ENCODE results near the gene VMAC. TPM values are rescaled to one million over a fixed set of nuclear protein-coding genes. Genes with fewer than 3 reads are reported as not detected.
"Not testable (repeated sequence)": the region's sequence is repeated elsewhere in the genome, so short reads cannot be mapped to it uniquely, and the experiment has no call there.

VMAC gene, protein sequence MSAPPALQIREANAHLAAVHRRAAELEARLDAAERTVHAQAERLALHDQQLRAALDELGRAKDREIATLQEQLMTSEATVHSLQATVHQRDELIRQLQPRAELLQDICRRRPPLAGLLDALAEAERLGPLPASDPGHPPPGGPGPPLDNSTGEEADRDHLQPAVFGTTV
- 10 to 100 TPM; 24.6 TPM for total RNA-seq
- 30.8 to 32.4 reads per million in 2 donors for total RNA-seq

DNA sequence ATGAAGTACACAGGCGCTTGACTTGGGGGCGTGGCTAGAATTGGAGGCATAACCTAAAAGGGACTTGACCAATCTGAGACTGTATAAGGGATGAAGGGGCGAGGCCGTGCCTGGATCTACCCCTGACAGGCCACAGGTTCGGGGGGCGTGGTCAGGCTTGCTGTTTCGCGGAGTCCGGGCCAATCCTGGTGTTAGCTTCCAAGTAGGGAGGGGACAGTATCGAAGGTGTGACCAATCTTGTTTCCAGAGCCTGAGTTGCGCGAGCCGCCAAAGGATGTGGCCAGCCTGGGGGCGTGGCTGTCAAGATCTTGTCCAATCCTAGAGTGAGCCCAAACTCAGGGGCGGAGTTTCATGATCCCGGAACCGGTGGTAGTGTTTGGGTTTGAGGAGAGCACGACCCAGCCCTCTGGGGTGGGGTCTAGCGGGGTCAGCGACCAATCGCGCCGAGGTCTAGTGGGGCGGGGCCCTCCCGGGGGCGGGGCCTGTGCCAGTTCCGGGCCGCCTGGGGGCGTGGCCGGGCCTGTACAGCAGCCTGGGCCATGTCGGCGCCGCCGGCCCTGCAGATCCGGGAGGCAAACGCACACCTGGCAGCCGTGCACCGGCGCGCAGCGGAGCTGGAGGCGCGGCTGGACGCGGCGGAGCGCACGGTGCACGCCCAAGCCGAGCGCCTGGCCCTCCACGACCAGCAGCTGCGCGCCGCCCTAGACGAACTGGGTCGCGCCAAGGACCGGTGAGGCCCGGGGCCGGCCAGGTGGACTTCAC is at the start of gene VMAC:
VMAC (plus strand) TSS at position 521 of the 762 bp plus-strand sequence; CDS start at position 540, 19 bp downstream.
- Mint-ChIP-seq H3K27ac (peak within 1 kb of the TSS; percentile 98), H3K4me1 (peaks cover 32% of the 10 kb centered on the region), H3K4me3 (peak within 1 kb of the TSS; percentile 97), H3K27me3 (no peaks in the 10 kb centered on the region), H3K36me3 (ENCODE audit: low read depth) (peaks cover 2% of the 10 kb centered on the region)
- peak; percentile 82 for ATAC-seq
- H3K9me3 ChIP-seq (ENCODE audit: control insufficient read depth, low read length, poor library complexity, severe bottlenecking) = no peaks in the 10 kb centered on the region
- DNase-seq = peak; percentile 99 to 100 (median 100)

DNA sequence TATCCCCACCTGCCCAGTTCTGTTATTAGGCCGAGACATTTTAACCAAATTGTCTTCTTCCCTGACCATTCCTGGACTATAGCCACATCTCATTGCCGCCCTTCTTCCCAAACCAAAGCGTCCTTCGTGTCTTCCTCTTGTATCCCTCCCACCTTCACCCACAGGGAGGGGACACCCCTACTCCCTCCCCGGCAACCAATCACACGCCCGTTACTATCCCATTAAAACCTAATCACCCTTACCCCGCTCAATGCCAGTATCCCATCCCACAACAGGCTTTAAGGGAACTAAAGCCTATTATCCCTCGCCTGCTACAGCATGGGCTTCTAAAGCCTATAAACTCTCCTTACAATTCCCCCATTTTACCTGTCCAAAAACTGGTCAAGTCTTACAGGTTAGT is 49.5 kb upstream of the VMAC start:
- not testable (repeated sequence) for H3K27me3 Mint-ChIP-seq; H3K9me3 ChIP-seq (ENCODE audit: control insufficient read depth, low read length, poor library complexity, severe bottlenecking); ATAC-seq; H3K4me1 Mint-ChIP-seq; H3K36me3 Mint-ChIP-seq (ENCODE audit: low read depth); DNase-seq; H3K4me3 Mint-ChIP-seq; H3K27ac Mint-ChIP-seq

DNA sequence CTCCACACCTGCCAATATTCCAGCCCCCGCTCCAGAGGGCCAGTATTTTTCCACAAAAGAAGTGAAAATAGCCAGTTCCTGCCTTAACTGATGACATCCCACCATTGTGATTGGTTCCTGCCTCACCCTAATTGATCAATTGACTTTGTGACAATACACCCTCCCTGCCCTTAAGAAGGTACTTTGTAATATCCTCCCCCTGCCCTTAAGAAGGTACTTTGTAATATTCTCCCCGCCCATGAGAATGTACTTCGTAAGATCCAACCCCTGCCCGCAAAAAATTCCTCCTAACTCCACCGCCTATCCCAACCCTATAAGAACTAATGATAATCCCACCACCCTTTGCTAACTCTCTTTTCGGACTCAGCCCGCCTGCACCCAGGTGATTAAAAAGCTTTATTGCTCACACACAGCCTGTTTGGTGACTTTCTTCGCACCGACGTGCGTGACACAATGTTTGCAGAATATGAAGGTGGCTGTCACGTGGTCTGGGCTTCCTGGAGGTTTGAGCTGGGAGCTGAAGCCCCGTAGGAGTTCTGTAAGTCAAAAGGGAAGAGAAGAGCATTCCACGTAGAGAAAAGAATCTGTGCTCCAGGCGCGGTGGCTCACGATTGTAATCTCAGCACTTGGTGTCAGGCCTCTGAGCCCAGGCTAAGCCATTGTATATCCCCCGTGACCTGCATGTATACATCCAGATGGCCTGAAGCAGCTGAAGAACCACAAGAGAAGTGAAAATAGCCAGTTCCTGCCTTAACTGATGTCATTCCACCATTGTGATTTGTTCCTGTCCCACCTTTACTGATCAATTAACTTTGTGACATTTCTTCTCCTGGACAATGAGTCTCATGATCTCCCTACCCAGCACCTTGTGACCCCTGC is 47.2 kb upstream of the VMAC start:
- Mint-ChIP-seq H3K27me3 (peaks cover 14% of the 10 kb centered on the region), H3K27ac (no peak overlapping the region), H3K4me3 (no peak overlapping the region), H3K36me3 (ENCODE audit: low read depth) (peaks cover 3% of the 10 kb centered on the region), H3K4me1 (peaks cover 4% of the 10 kb centered on the region)
- DNase-seq = no peak
- H3K9me3 ChIP-seq (ENCODE audit: control insufficient read depth, low read length, poor library complexity, severe bottlenecking) = no peaks in the 10 kb centered on the region
- no peak for ATAC-seq

DNA sequence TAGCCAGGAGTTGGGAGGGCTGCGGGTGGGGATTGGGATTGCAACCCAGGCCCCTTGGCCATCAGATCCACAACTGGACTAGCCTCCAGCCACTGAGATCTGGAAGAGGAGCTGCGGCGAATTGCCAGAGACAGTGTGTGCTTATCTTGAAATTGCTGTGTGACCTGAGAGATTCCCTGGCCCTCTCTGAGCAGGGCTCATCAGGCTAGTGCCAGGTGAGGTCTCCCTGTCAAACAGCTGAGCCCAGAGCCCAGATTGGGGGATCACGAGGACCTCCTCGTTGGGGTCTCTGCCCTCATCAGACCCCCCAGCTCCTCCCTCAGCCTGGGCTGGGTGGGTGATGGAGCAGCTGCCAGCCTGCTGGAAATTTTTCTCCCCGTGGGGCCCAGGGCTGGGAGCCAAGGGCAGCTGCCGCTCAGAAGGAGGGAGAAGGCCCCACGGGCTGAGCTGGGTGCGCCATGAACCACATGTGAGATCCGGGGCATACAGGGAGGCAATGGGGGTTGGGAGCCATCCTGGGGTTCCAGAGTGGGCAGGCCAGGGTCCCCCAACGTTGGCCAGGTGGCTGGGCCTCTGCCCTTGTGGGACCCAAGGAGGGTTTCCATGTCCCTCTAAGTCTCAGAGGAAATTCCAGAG is 41.5 kb upstream of the VMAC start:
- Mint-ChIP-seq H3K27ac (no peak overlapping the region), H3K4me1 (peaks cover 2% of the 10 kb centered on the region), H3K36me3 (ENCODE audit: low read depth) (no peaks in the 10 kb centered on the region), H3K27me3 (peaks cover 23% of the 10 kb centered on the region), H3K4me3 (no peak overlapping the region)
- DNase-seq (no peak), ATAC-seq (no peak)
- no peaks in the 10 kb centered on the region for H3K9me3 ChIP-seq (ENCODE audit: control insufficient read depth, low read length, poor library complexity, severe bottlenecking)

DNA sequence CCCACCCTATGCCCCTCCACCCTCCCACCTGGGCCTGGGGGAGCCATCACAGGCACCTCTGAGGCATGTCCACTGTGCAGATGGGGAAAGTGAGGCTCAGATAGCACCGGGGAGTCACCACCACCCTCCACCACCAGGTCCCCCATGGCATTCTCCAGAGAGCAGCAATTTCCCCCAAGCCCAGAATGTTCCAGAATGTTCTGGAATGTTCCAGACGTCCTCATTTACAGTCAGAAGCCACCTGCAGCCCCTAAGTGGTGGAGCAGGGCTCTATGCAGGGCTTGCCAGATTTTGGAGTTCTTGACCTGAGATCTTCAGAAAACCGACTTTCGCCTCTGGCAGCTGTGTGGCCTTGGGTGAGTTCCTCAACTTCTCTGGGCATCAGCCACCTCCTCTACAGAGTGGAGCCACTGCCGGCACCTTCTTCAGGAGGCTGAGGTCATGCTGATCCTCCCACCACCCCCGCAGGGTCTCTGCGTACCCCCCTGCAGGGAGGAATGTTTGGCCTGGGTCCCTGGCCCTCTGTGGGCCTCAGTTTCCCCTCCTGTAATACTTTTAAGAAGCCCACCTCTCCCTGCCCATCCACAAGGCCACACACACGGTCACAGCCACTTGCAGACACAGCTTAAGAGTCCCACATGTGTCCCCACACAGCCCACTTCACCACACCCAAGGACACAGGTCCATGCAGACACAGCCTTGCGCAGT is 40.5 kb upstream of the VMAC start:
- Mint-ChIP-seq H3K36me3 (ENCODE audit: low read depth) (no peaks in the 10 kb centered on the region), H3K4me3 (no peak overlapping the region), H3K4me1 (peaks cover 2% of the 10 kb centered on the region), H3K27ac (no peak overlapping the region), H3K27me3 (peaks cover 23% of the 10 kb centered on the region)
- DNase-seq (no peak), ATAC-seq (no peak)
- H3K9me3 ChIP-seq (ENCODE audit: control insufficient read depth, low read length, poor library complexity, severe bottlenecking) = no peaks in the 10 kb centered on the region

DNA sequence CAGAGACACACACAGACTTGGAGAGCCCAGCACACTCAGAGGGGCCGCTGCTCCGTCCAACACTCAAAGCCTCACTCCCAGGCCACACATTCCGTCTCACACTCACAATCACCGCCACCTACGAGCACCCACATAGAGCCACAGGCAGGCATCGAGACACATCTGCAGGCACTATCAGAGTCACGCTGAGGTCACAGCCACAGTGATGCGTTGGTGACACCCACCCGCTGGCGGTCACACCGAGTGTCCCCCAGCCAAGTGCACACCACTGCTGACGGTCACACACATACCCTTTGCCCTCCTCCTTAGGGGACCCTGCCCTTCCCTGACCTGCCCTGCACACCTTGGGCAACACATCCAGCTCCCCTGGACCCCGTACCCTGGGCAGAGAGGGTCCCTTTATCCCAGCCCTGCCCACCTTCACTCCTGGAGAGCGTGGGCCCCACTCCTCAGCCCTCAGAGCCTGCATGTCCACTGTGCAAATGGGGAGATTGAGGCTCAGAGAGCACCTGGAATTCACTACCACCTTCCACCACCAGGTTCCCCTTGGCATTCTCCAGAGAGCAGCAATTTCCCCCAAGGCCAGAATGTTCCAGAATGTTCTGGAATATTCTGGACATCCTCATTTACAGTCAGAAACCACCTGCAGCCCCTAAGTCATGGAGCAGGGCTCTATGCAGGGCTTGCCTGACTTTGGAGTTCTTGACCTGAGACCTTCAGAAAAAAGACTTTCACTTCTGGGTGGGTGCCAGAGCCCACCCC is 39.8 kb upstream of the VMAC start:
- no peak overlapping the region for H3K4me3 Mint-ChIP-seq
- no peak for DNase-seq

DNA sequence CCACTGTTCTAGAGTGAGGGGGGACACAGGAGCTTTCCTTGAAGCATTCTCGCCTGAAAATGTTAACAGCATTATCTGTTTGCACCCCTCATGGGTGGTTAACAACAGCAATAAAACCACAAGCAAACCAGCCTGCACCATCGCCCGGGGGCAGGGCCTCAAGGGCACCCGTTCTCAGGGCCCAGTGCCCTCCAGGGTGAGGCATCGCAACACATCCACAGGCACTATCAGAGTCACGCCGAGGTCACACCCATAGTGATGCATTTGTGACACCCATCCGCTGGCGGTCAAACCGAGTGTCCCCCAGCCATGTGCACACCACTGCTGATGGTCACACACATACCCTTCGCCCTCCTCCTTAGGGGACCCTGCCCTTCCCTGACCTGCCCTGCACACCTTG is 38.9 kb upstream of the VMAC start:
- H3K9me3 ChIP-seq (ENCODE audit: control insufficient read depth, low read length, poor library complexity, severe bottlenecking) = no peaks in the 10 kb centered on the region
- peaks cover 25% of the 10 kb centered on the region for H3K27me3 Mint-ChIP-seq
- ATAC-seq (no peak), DNase-seq (no peak)
- H3K36me3 Mint-ChIP-seq (ENCODE audit: low read depth) = no peaks in the 10 kb centered on the region
- H3K4me3 Mint-ChIP-seq = no peak overlapping the region
- H3K27ac Mint-ChIP-seq = no peak overlapping the region
- peaks cover 2% of the 10 kb centered on the region for H3K4me1 Mint-ChIP-seq

More for the DNA sequence above, 39.8 kb upstream of the VMAC start:
- peaks cover 2% of the 10 kb centered on the region for H3K4me1 Mint-ChIP-seq
- H3K9me3 ChIP-seq (ENCODE audit: control insufficient read depth, low read length, poor library complexity, severe bottlenecking) = no peaks in the 10 kb centered on the region
- H3K27me3 Mint-ChIP-seq = peaks cover 23% of the 10 kb centered on the region
- no peaks in the 10 kb centered on the region for H3K36me3 Mint-ChIP-seq (ENCODE audit: low read depth)
- ATAC-seq = no peak
- H3K27ac Mint-ChIP-seq = no peak overlapping the region

DNA sequence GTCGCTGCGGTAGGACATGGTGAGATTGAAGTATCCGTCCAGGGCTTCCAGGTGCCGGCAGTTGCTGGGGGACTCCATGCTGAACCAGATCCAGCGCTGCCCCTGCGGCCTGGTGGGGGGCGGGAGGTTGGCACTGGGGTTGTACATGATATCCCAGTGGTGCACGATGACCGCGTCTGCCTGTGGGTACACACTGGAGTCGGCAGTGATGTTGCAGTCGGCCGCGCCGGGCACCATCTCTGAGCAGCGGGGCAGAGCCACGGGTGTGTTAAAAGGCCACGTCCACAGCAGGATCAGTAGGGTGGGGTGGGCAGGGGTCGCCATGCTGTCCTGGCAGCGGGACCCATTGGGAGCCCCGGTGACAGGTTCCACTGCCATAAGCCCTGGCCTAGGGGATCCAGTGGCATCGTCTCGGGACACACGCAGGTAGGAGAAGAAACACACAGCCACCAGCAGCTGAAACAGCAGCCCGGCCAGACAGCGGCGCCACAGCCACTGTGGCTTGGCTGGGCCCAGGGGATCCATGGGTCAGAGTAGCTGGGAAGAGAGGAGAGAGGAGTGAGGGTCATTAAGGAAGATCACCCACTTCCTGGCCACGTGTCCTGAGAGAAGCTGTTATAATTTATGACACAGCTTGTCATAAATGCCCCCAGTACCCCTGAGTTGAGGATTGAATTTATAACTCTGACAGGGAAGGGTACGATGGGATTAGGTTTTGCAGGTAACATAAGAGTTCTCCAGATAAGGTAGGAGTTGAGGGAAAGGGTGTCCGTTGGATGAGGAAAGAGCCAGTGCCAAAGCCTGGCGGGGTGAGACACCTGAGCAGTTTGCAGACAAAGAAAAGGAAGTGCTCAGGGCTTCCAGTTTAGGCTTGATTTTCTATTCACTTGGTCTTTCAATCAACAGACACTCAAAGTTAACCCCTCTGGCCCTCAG is 37.2 kb upstream of the VMAC start:
- ATAC-seq = no peak
- no peaks in the 10 kb centered on the region for H3K36me3 Mint-ChIP-seq (ENCODE audit: low read depth)

DNA sequence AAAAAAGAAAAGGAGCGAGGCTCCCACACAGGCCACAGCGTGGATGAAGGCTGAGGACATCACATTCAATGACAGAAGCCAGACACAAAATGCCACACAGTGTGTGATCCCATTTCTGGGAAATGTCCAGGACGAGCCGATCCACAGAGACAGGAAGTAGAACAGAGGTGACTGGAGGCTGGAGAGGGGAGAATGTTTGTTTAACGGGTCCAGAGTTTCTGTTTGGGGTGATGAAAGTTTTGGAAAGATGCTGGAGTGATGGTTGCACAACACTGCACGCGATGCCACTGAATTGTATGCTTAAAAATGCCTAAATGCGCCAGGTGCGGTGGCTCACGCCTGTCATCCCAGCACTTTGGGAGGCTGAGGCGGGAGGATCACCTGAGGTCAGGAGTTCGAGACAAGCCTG is 33.7 kb upstream of the VMAC start:
- H3K4me3 Mint-ChIP-seq = no peak overlapping the region
- DNase-seq = no peak
- H3K27me3 Mint-ChIP-seq = peaks cover 11% of the 10 kb centered on the region
- ATAC-seq = no peak
- no peak overlapping the region for H3K27ac Mint-ChIP-seq
- no peaks in the 10 kb centered on the region for H3K9me3 ChIP-seq (ENCODE audit: control insufficient read depth, low read length, poor library complexity, severe bottlenecking)
- H3K4me1 Mint-ChIP-seq = no peaks in the 10 kb centered on the region
- H3K36me3 Mint-ChIP-seq (ENCODE audit: low read depth) = no peaks in the 10 kb centered on the region

More for the DNA sequence above, 37.2 kb upstream of the VMAC start:
- no peaks in the 10 kb centered on the region for H3K9me3 ChIP-seq (ENCODE audit: control insufficient read depth, low read length, poor library complexity, severe bottlenecking)
- Mint-ChIP-seq H3K27ac (no peak overlapping the region), H3K4me1 (no peaks in the 10 kb centered on the region), H3K4me3 (no peak overlapping the region), H3K27me3 (peaks cover 22% of the 10 kb centered on the region)
- no peak for DNase-seq

DNA sequence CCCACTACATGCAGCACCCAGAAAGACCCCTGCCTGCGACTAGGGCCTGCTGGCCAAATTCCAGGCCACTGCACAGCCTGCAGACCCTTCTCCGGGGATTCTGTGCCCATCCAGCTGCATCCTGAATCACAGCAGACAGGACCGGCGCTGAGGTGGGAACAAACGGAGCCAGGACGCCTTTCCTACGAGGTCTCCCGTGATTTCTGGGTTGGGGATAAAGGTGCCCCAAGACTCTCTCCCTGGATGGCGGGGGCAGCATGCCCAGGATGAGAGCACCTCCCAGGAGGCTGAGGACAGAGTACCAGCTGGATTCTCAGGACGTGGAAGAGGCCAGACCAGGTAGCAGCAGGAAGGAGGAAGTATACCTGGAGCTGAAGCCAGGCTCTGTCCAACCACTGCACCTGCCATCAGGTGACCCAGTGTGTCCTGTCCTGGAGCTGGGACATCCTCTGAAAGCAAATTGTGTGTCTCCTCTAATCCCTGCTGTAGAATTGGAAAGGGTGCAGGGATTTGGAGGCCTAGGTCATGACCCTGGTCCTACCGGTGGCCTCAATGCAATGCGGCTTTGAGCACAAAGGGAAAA is 31.0 kb upstream of the VMAC start:
- Mint-ChIP-seq H3K36me3 (ENCODE audit: low read depth) (no peaks in the 10 kb centered on the region), H3K4me1 (no peaks in the 10 kb centered on the region), H3K27me3 (peaks cover 17% of the 10 kb centered on the region), H3K4me3 (no peak overlapping the region), H3K27ac (no peak overlapping the region)
- no peaks in the 10 kb centered on the region for H3K9me3 ChIP-seq (ENCODE audit: control insufficient read depth, low read length, poor library complexity, severe bottlenecking)
- ATAC-seq (no peak), DNase-seq (no peak)

DNA sequence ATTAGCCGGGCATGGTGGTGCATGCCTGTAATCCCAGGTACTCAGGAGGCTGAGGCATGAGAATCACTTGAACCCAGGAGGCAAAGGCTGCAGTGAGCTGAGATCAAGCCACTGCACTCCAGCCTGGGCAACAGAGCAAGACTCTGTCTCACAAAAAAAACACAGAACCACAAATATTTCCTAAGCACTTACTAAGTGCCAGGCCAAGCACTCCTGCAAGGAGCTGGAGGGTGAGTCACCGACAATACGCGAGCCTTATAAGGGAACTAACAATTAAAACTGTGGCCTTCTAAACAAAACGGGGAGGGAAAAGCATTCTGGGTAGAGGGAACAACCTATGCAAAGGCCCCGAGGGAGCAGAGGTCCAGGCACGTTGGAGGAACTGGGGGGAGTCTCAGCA is 30.2 kb upstream of the VMAC start:
- not testable (repeated sequence) for H3K4me1 Mint-ChIP-seq; H3K9me3 ChIP-seq (ENCODE audit: control insufficient read depth, low read length, poor library complexity, severe bottlenecking); DNase-seq; H3K36me3 Mint-ChIP-seq (ENCODE audit: low read depth); ATAC-seq; H3K27ac Mint-ChIP-seq
- Mint-ChIP-seq H3K4me3 (peak overlapping the region; percentile 52), H3K27me3 (peaks cover 17% of the 10 kb centered on the region)

All from T-helper 17 cell (primary cell).